HPDE6-E6E7 (cell line): ENCODE data around the gene TFR2.
"Not testable (repeated sequence)": the region's sequence is repeated elsewhere in the genome, so short reads cannot be mapped to it uniquely, and the experiment has no call there.

Experiments used
- DNase-seq: peaks from one replicate; pipeline ENCODE4 v3.0.0; 2011; ENCODE audit warnings: missing footprints; ENCODE audit errors: extremely low spot score

The TFR2 gene

GRCh38 chr7:100678291-100678984 is 37.1 kb upstream of the TFR2 start:
- no peak for DNase-seq

GRCh38 chr7:100677308-100678267 is 36.2 kb upstream of the TFR2 start:
- DNase-seq: no peak

DNA sequence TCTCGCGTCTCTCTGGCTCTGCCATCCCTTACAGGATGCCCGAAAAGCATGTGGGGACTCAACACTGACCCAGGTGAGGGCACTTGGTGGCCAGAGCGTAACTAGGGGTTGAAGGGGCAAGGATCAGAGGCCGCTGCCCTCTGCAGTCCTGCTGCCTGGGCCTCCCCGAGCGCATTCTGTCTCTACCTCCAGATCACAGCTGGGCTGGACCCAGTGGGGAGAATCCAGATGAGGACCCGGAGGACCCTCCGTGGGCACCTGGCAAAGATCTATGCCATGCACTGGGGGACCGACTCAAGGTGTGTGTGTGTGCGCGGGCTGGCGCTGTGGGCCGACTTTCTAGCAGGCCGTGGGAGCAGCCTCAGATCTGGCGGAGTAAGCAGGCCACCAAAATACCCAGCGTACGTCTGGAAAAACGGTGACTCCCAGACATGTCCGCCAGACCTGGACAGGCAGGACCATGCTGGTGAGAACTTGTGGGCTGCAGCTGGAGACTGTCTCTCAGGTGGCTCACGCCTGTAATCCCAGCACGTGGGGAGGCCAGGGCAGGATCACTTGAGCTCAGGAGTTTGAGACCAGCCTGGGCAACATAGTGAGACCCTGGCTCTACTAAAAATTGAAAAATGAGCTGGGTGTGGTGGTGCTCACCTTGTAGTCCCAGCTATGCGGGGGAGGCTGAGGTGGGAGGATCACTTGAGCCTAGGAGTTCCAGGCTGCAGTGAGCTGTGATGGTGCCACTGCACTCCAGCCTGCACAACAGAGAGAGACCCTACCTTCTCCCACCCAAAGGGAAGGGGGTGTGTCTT is 35.4 kb upstream of the TFR2 start:
- DNase-seq: no peak

- no peak for DNase-seq
Measured at GRCh38 chr7:100675581-100676350, 34.4 kb upstream of the TFR2 start.

DNA sequence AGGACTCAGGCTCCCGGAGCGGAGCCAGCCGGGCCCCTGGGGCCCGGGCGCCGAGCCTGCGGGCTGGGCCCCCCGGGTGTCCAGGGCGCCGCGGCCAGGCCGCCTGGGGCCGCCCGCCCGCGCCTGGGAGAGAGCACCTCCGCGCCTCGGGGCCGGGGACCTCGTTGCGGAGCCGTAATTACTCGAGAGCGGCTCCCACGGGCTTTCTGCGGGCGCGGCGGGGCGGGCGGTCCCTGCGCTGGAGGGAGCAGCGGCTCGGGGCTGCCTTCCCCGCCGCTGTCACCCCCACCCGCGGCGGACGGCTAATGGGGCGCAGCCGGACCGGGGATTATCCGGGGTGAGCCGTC is 33.7 kb upstream of the TFR2 start:
- no peak for DNase-seq

- no peak for DNase-seq
Measured at GRCh38 chr7:100674411-100675104, 33.2 kb upstream of the TFR2 start.

- DNase-seq: no peak
Measured at GRCh38 chr7:100673942-100674410, 32.6 kb upstream of the TFR2 start.

GRCh38 chr7:100673302-100673941 is 32.1 kb upstream of the TFR2 start, which contains the start of gene GNB2:
GNB2 (plus strand) TSS chr7:100673740; CDS start chr7:100676266, 2,526 bp downstream.
- peak; percentile 91 for DNase-seq

DNA sequence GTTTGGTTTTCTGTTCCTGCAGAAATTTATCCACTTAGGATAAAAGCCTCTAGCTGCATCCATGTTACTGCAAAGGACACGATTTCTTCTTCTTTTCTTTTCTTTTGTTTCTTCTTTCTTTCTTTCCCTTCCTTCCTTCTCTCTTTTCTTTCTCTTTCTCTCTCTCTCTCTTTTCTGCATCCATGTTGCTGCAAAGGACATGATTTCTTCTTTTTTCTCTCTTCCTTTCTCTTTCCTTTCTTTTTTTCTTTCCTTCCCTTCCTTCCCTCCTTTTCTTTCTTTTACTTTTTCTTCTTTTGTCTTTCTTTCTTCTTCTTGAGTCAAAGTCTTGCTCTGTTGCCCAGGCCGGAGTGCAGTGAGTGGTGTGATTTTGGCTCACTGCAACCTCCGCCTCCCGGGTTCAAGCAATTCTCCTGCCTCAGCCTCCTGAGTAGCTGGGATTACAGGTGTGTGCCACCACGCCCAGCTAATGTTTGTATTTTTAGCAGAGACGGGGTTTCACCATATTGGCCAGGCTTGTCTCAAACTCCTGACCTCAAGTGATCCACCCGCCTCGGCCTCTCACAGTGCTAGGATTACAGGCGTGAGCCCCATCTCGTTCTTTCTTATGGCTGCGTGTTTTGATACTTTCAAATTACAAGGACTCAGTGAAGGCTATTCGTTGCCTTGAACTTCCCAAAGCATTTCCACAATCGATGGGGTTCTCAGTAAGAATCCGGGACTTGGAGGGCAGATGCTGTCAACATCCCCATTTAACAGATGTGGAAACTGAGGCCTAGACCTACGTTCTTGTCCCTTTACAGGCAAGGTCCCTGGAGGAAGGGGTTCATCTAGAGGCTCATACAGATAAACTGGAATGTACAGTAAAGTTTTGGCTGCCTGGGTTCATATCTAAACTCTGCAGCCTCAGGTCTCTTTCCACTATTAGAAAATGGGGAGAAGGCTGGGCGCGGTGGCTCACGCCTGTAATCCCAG is 30.3 kb upstream of the TFR2 start:
- DNase-seq: no peak

DNA sequence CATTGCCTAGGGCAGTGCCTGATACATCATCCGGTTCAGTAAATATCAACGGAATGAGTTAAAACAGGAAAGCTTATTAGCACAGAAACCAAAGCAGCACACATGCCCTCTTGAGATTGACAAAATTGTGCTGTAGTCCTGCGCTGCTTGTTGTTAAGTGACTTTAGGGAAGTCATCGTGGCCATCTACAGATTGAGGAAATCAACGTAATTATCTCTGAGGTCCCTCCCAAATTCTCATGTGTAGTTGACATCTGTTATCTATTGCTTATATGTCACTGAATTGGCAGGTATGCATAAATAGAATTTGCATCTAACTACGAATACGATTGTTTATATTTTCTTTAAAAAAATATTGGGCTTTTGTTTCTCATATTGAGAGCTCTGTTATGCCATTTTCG is 28.7 kb upstream of the TFR2 start:
- DNase-seq: no peak

DNA sequence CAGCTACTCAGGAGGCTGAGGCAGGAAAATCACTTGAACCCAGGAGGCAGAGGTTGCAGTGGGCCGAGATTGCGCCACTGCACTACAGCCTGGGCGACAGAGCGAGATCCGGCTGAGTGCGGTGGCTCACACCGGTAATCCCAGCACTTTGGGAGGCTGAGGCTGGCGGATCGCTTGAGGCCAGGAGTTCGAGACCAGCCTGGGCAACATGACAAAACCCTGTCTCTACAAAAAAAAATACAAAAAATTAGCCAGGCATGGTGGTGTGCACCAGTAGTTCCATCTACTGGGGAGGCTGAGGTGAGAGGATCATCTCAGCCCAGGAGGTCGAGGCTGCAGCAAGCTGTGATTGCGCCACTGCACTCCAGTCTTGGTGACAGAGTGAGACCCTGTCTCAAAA is 27.8 kb upstream of the TFR2 start:
- not testable (repeated sequence) for DNase-seq

GRCh38 chr7:100668069-100668449 is 26.7 kb upstream of the TFR2 start:
- no peak for DNase-seq

DNA sequence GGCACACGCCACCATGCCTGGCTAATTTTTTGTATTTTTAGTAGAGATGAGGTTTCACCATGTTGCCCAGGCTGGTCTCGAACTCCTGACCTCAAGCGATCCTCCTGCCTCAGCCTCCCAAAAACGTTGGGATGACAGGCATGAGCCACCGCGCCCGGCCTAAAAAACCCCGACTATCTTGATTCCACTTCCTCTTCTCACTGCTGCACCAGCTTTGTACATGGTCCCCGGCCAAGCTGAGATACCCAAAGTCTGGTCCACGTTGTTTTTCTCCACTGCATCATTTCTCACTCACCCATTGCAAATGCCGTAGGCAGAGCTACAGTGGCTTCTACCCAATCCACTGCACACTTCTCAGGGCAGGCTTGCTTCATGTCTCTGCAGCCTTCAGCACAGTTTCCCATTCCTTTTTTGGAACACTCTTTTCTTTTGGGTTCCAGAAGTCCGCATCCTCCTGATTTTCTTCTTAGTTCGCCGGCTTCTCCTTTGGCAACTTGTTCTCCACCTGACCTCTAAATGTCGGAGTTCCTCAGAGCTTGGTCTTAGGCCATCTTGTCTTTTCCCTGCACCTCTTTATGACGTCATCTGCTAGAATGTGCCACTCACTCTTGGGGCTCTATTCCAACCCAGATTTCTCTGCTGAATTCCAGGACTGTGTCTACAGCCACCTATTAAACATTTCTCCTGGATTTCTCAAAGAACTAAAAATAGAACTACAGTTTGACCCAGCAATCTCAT is 26.1 kb upstream of the TFR2 start:
- DNase-seq: no peak

DNA sequence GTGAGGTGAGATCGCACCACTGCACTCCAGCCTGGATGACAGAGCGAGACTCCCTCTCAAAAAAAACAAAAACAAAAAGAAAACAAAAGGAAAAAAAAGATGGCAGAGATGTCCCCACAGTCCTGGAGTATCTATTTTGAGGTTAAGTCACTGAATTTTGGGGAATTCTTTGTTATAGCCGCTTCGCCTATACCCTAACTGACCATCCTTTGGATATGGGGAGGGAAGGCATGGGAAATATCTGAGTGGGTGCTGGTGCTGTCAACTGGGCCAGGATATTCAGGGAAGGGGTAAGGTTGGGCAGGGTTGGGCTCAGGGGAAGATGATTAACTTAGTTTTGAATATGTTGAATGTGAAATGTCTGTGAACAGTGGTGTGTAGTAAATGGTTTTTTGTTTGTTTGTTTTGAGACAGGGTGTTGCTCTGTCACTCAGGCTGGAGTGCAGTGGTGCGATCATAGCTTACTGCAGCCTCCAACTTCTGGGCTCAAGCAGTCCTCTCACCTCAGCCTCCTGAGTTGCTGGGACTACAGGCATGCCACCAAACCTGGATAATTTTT is 23.9 kb upstream of the TFR2 start:
- DNase-seq: no peak

GRCh38 chr7:100662194-100662776 is 20.9 kb upstream of the TFR2 start:
- not testable (repeated sequence) for DNase-seq

DNA sequence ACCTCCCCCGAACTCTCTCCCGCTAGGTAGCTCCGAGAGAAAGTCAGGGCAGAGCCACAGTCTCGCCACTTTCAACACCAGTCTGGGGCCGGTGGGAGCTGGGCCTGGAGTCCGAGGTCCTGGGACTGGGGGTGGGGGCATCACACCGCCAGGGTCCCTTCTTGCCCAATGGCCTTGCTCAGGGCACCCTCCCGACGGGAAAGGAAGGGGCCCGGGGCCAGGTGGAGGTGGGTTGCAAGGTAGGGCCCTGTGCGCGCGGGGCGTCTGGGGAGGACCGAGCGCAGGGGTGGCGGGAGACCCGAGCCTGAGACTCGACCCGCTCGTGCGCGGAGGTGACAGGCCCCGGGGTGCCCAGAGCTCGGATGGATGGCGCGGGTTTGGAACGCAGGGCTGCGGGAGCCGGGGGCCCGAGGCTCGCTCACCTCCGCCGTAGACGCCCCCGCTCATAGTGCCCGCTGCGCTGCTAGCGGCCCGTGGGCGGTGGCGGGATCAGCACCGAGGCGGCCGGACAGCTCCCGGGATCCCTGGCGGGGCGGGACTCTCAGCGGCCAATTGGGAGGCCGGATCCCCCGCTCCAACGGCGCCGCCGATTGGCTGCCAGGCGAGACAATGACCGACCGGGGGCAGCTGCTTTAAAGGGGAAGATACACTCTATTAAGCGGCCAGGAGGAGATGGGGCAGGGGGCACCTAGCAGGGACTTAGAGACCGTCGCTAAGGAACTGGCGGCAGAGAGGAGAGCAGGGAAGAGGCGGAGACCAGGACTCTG is 14.7 kb upstream of the TFR2 start, which contains the start of gene ACTL6B:
ACTL6B (minus strand) TSS at position 541 of the 767 bp plus-strand sequence; CDS start at position 447, 94 bp downstream.
- no peak for DNase-seq
